Common myeloid progenitor, CD34-positive (primary cell): ENCODE results near the gene ERH. TPM values are rescaled to one million over a fixed set of nuclear protein-coding genes. Genes with fewer than 3 reads are reported as not detected.

Experiments used
- CTCF ChIA-PET: fragments of 350-600 bp; sonication (Branson Sonifier 250); formaldehyde crosslinking; loops from one replicate; lab custom pipeline; 2021; ENCODE audit warnings: antibody characterized with exemption; lab: Charles Lee
- POLR2A ChIA-PET: fragments of 350-600 bp; sonication (Branson Sonifier 250); formaldehyde crosslinking; loops from one replicate; lab custom pipeline; 2021; ENCODE audit warnings: antibody characterized with exemption; lab: Charles Lee
- DNase-seq, 3 donors: peaks; one replicate each; pipeline versions ENCODE4 v3.0.0 to v3.0.0-alpha.2; 2013
- H3K27ac ChIP-seq, 2 experiments: 1 replicate in 1 of 2; 2 replicates in 1 of 2; pipeline ENCODE4 v1.7.0; 2013; ENCODE audit warnings: inconsistent platforms in 2 of 2, low read length in 2 of 2, mild to moderate bottlenecking in 2 of 2, low read depth in 1 of 2, moderate library complexity in 1 of 2; ENCODE audit not compliant: severe bottlenecking in 2 of 2, insufficient read depth in 1 of 2, poor library complexity in 1 of 2
- H3K27me3 ChIP-seq, 5 experiments: replicated peaks in 2 of 5; 1 replicate in 3 of 5; 2 replicates in 2 of 5; pipeline versions ENCODE4 v1.6.1 to v1.7.0; 2013; ENCODE audit warnings: low read length in 4 of 5, mild to moderate bottlenecking in 2 of 5, moderate library complexity in 2 of 5, inconsistent platforms in 1 of 5; ENCODE audit not compliant: insufficient read depth in 5 of 5, control insufficient read depth in 4 of 5
- H3K36me3 ChIP-seq, 4 experiments: 1 replicate in 2 of 4; 2 replicates in 2 of 4; pipeline versions ENCODE4 v1.6.1 to v1.7.0; 2013; ENCODE audit warnings: low read length in 3 of 4, control low read depth in 1 of 4, mild to moderate bottlenecking in 1 of 4; ENCODE audit not compliant: control insufficient read depth in 4 of 4, insufficient read depth in 4 of 4
- H3K4me1 ChIP-seq, 4 experiments: 1 replicate in 3 of 4; 2 replicates in 1 of 4; pipeline versions ENCODE4 v1.6.1 to v1.7.1; 2013; ENCODE audit warnings: low read length in 3 of 4, mild to moderate bottlenecking in 3 of 4, control low read depth in 1 of 4, inconsistent platforms in 1 of 4, moderate library complexity in 1 of 4; ENCODE audit not compliant: control insufficient read depth in 4 of 4, insufficient read depth in 4 of 4; ENCODE audit errors: control extremely low read depth in 1 of 4
- H3K4me3 ChIP-seq, 7 experiments: 1 replicate in 4 of 7; 2 replicates in 3 of 7; pipeline versions ENCODE4 v1.5.1 to v1.7.0; 2013; ENCODE audit warnings: mild to moderate bottlenecking in 7 of 7, low read length in 6 of 7, moderate library complexity in 6 of 7, inconsistent platforms in 2 of 7, low read depth in 2 of 7, control low read depth in 1 of 7; ENCODE audit not compliant: insufficient read depth in 4 of 7, control insufficient read depth in 1 of 7; ENCODE audit errors: extremely low read depth in 1 of 7
- H3K9me3 ChIP-seq, 5 experiments: 1 replicate in 4 of 5; 2 replicates in 1 of 5; pipeline versions ENCODE4 v1.6.1 to v1.7.1; 2013; ENCODE audit warnings: low read length in 4 of 5, mild to moderate bottlenecking in 2 of 5, inconsistent platforms in 1 of 5, low read depth in 1 of 5, moderate library complexity in 1 of 5; ENCODE audit not compliant: control insufficient read depth in 4 of 5, insufficient read depth in 2 of 5; ENCODE audit errors: control extremely low read depth in 1 of 5
- WGBS: methylation state at CpG from one replicate; pipeline ENCODE4 v1.1.5; 2013; ENCODE audit not compliant: insufficient coverage; 5-methylcytosine and 5-hydroxymethylcytosine counted together
- polyA plus RNA-seq: library from polyadenylated mRNA; unstranded; fragments of 120-200 nt; gene quantifications from one replicate; pipeline ENCODE4 v1.2.1, GENCODE V29; 2013

The ERH gene
- polyA plus RNA-seq = 101 TPM

DNA sequence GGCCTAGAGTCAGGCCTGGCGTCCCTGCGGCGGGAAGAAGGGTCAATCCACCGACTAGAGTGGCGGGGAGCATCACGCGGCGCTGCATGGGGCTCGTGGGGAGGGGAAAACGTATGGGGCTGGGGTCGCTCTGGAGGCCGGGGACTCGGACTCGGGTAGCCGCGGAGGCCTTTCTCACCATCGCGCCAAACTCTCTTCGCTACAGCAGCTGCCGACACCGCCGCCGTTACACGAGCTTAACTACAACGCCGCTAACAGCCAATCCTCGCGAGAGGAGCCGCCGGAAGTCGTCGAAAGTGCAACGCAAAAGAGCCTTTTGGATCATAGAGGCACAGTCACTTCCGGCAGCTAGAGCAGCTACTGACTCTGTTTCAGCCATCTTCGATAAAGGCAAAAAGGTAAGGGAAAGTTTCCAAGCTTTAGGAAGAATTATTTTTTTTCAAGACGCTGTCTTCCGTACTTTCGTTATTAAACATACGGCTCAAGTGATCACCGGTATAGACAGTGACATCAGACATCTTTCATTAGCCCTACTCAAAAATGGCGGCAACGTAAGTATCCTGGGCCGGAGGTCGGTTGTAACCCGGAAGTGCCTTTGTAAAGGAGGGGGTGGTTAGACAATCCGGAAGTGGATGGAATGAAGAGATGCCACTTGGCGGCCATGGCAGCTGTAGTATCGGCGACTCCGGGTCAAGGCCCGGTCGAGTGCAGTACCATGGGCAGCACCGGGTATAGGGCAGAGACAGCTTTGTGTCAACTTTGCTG lies at the start of gene ERH, which contains the start of gene SLC39A9:
TSS of gene ERH (minus strand) at position 247 of the 765 bp plus-strand sequence. CDS start at position 181, 66 bp downstream.
TSS of gene SLC39A9 (plus strand) at position 640 of the 765 bp plus-strand sequence. CDS start 678 bp downstream, outside the sequence.
- ChIA-PET POLR2A (interaction anchor here (1.1 kb wide), 1 partner anchor 247 kb away, joined by 4 read pairs; no protein-coding TSS in a partner anchor), CTCF (interaction anchor here (1.1 to 1.5 kb wide), 2 partner anchors 49 to 61 kb away, joined by 3 to 5 read pairs; no protein-coding TSS in a partner anchor)
- H3K4me1 ChIP-seq = peaks cover 13 to 37% (median 35%) of the 10 kb centered on the region in 4 experiments

DNA sequence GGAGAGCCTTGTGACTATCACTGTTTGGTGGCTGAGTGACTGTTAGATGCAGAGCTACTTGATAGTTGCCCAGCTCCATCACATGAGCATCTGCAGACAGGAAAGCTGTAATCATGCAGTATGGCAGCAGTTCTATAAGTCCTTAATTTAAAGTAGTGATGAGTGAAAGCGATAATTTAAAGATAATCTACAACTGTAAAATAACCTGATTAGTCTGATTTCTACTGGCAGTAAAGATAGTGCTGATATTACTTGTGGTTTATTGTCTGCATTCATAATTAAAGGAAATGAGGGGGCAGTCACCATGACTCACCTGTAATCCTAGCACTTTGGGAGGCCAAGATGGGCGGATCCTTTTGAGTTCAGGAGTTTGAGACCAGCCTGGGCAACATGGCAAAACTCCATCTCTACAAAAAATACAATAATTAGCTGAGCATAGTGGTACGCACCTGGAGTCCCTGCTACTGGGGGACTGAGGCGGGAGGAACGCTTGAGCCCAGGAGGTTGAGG lies 45.3 kb upstream of the ERH start:
- no peak overlapping the region for H3K27ac ChIP-seq
- H3K4me3 ChIP-seq = no peak overlapping the region
- POLR2A ChIA-PET = no interaction called here
- H3K36me3 ChIP-seq = peaks cover 3 to 26% (median 19%) of the 10 kb centered on the region in 4 experiments
- CTCF ChIA-PET = no interaction called here
- no peak for DNase-seq
- no peaks in the 10 kb centered on the region for H3K27me3 ChIP-seq
- H3K4me1 ChIP-seq = no peaks in the 10 kb centered on the region
- 100% methylated on average over 1 of the region's 5 CpGs for WGBS
- H3K9me3 ChIP-seq = peaks cover 0 to 3% (median 2%) of the 10 kb centered on the region in 5 experiments

More for the DNA sequence above, at the start of gene ERH, which contains the start of gene SLC39A9:
- Histone ChIP-seq H3K27me3 (no peaks in the 10 kb centered on the region), H3K9me3 (no peaks in the 10 kb centered on the region), H3K4me3 (peak within 1 kb of the TSS; percentile 87 to 96 (median 90)), H3K36me3 (peaks cover 5 to 31% (median 19%) of the 10 kb centered on the region in 4 experiments), H3K27ac (peak within 1 kb of the TSS; percentile 95 to 96)
- peak; percentile 97 to 99 (median 99) for DNase-seq
- under 1% methylated on average over 47 of the region's 53 CpGs for WGBS

DNA sequence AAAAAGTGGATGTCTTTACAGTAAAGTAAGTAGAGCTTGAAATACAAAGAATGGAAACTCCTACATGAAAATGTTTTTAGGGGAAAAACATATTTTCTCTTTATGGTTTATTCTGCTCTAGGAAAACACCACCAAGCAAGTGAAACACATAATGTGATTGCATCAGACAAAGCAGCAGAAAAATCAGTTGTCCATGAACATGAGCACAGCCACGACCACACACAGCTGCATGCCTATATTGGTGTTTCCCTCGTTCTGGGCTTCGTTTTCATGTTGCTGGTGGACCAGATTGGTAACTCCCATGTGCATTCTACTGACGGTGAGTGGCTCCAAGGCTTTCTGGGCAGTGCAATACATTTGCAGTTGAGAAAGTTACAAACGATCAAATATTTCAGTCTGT lies 43.8 kb upstream of the ERH start:
- H3K4me1 ChIP-seq = no peaks in the 10 kb centered on the region
- no peak overlapping the region for H3K27ac ChIP-seq
- 99% methylated on average over 5 of the region's 5 CpGs for WGBS
- no peaks in the 10 kb centered on the region for H3K27me3 ChIP-seq
- H3K4me3 ChIP-seq = no peak overlapping the region
- no peak for DNase-seq
- peaks cover 0 to 2% (median 0%) of the 10 kb centered on the region in 5 experiments for H3K9me3 ChIP-seq
- peaks cover 3 to 23% (median 16%) of the 10 kb centered on the region in 4 experiments for H3K36me3 ChIP-seq
- ChIA-PET POLR2A (no interaction called here), CTCF (interaction anchor here (1.0 to 1.2 kb wide), 2 partner anchors 9 to 13 kb away, joined by 3 to 5 read pairs; no protein-coding TSS in a partner anchor)

DNA sequence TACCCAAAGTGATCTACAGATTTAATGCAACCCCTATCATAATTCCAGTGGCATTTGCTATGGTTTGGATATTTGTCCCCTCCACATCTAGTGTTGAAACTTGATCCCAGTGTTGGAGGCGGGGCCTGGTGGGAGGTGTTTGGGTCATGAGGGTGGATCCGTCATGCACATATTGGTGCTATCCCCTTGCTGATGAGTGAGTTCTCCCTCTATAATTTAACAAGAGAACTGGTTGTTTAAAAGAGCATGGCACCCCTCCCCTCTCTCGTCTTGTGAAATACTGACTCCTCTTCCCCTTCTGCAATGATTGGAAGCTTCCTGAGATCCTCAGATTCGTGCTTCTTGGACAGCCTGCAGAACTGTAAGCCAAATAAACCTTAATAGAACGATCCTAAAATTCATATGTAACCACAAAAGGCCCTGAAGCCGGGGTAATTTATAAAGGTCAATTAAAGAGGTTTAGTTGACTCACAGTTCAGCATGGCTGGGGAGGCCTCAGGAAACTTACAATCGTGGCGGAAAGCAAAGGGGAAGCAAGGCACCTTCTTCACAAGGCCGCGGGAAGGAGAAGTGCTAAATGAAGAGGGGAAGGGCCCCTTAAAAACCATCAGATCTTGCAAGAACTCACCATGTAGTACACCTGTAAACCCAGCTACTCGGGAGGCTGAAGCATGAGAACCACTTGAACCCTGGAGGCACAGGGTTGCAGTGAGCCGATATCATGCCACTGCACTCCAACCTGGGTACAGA lies 41.6 kb upstream of the ERH start:
- H3K36me3 ChIP-seq = peaks cover 3 to 20% (median 14%) of the 10 kb centered on the region in 4 experiments
- ChIA-PET CTCF (no interaction called here), POLR2A (no interaction called here)
- H3K27ac ChIP-seq = no peak overlapping the region
- 99% methylated on average over 9 of the region's 12 CpGs for WGBS
- H3K4me3 ChIP-seq = no peak overlapping the region
- H3K27me3 ChIP-seq = no peaks in the 10 kb centered on the region
- no peak for DNase-seq
- peaks cover 0 to 2% (median 0%) of the 10 kb centered on the region in 5 experiments for H3K9me3 ChIP-seq
- H3K4me1 ChIP-seq = no peaks in the 10 kb centered on the region

DNA sequence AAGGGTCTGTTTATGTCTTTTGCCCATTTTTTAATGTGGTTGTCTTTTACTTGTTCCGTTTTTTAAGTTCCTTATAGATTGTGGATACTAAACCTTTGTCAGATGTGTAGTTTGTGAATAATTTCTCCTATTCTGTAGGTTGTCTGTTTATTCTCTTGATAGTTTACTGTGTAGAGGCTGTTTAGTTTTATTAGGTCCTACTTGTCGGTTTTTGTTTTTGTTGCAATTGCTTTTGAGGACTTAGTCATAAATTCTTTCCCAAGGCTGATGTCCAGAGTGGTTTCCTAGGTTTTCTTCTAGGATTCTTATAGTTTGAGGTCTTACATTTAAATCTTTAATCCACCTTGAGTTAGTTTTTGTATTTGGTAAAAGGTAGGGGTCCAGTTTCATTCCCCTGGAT lies 34.3 kb upstream of the ERH start:
- ChIA-PET POLR2A (no interaction called here), CTCF (no interaction called here)
- Histone ChIP-seq H3K27ac (no peak overlapping the region), H3K9me3 (peaks cover 0 to 4% (median 0%) of the 10 kb centered on the region in 5 experiments), H3K4me1 (peaks cover 0 to 5% (median 0%) of the 10 kb centered on the region in 4 experiments), H3K4me3 (no peak overlapping the region), H3K36me3 (peaks cover 0 to 10% (median 8%) of the 10 kb centered on the region in 4 experiments), H3K27me3 (no peaks in the 10 kb centered on the region)
- WGBS = 100% methylated on average over 2 of the region's 2 CpGs
- DNase-seq = no peak

DNA sequence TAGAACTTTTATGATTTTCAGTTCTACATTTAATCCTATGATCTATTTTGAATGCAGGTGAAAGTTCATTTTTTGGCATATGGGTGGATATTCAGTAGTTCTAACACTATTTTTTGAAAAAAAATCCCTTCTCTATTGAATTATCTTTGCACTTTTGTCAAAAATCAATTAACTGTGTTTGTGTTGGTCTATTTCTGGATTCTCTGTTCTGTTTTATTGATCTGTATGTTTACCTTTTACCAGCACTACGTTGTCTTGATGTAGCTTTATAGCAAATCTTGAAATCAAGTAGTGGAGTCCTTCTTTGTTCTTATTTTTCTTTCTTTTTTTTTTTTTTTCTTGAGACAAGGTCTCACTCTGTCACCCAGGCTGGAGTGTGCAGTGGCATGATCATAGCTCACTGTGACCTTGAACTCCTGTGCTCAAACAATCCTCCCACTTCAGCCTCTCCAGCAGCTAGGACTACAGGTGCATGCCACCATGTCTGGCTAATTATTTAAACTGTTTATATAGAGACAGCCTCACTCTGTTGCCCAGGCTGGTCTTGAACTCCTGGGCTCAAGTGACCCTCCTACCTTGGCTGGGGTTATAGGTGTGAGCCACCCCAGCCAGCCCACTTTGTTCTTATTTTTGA lies 32.3 kb upstream of the ERH start:
- no CpG with 5 or more reads among the region's 1 CpG for WGBS
- Histone ChIP-seq H3K36me3 (peaks cover 11 to 26% (median 14%) of the 10 kb centered on the region in 4 experiments), H3K27me3 (no peaks in the 10 kb centered on the region), H3K9me3 (peaks cover 0 to 4% (median 0%) of the 10 kb centered on the region in 5 experiments), H3K4me3 (no peak overlapping the region), H3K4me1 (peaks cover 0 to 5% (median 0%) of the 10 kb centered on the region in 4 experiments), H3K27ac (no peak overlapping the region)
- CTCF ChIA-PET = no interaction called here
- DNase-seq = no peak
- POLR2A ChIA-PET = interaction anchor here (0.6 kb wide), 1 partner anchor 56 kb away, joined by 3 read pairs; no protein-coding TSS in a partner anchor
